IPS DF 4.7 (cell line): ENCODE measurements around the gene PSMD2.

ENCODE experiments used
- DNase-seq: peaks from one replicate; pipeline ENCODE4 v3.0.0-alpha.2; 2013; ENCODE audit warnings: low spot score; ENCODE audit errors: extremely low read depth

PSMD2 gene

GRCh38 chr3:184354754-184355153 is 55.7 kb downstream of the PSMD2 start:
- DNase-seq = no peak

GRCh38 chr3:184355261-184356040 is 56.4 kb downstream of the PSMD2 start:
- no peak for DNase-seq

GRCh38 chr3:184357248-184358123 is 58.4 kb downstream of the PSMD2 start:
- DNase-seq = no peak

GRCh38 chr3:184358124-184358767 is 59.2 kb downstream of the PSMD2 start:
- DNase-seq = no peak
